ENCODE data around the gene STIL.

DNA sequence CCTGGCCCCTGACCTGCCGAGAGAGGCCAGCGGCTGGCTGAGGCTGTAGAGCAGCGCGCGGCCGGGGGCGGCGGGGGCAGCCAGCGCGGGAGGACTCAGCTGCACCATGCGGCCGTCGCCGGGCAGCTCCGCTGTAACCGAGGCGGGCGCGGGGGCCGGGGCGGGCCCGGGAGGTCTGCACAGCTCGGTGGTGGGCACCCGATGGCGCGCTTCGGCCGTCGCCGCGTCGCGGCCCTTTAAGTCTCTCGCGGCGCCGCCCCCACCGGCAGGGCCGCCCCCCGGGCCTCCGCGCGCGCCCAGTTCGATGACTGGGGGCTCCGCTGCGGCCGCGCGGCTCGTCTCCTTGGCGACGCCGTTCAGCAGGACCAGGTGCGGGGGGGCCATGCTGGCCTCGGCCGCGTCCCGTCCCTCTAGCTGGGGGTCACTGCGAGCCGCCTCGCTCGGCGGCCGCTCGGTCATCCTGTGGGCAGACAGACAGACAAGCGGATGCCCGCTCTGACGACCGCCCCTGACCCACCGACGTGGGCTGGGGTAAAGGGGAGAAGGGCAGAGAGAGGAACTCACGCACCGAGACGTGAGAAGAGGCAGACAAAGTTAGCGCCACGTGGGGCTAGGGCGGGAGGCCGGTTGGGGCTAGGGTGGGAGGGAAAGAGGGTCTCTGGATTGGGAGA, 88.4 kb downstream of the STIL start:
- TF ChIP-seq, protein P1, sequence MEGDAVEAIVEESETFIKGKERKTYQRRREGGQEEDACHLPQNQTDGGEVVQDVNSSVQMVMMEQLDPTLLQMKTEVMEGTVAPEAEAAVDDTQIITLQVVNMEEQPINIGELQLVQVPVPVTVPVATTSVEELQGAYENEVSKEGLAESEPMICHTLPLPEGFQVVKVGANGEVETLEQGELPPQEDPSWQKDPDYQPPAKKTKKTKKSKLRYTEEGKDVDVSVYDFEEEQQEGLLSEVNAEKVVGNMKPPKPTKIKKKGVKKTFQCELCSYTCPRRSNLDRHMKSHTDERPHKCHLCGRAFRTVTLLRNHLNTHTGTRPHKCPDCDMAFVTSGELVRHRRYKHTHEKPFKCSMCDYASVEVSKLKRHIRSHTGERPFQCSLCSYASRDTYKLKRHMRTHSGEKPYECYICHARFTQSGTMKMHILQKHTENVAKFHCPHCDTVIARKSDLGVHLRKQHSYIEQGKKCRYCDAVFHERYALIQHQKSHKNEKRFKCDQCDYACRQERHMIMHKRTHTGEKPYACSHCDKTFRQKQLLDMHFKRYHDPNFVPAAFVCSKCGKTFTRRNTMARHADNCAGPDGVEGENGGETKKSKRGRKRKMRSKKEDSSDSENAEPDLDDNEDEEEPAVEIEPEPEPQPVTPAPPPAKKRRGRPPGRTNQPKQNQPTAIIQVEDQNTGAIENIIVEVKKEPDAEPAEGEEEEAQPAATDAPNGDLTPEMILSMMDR (IDR thresholded peaks at IDR 0.05): no peak
- no peak for TF ChIP-seq POLR2A (IDR thresholded peaks at IDR 0.05)
